HG03354 (cell line): Measurements from ENCODE around the gene PDE4D.
A peak's percentile ranks its signal among the peaks of the same experiment; 100 is the strongest.
"Not testable (repeated sequence)": the region's sequence is repeated elsewhere in the genome, so short reads cannot be mapped to it uniquely, and the experiment has no call there.

Experiments
- ATAC-seq: cut with Tn5 transposase; IDR thresholded peaks from one replicate; pipeline ENCODE4 v1.9.1; 2021; ENCODE audit warnings: mild to moderate bottlenecking; ENCODE audit not compliant: unreplicated experiment, poor library complexity, severe bottlenecking

The PDE4D gene

GRCh38 chr5:59673438-59674058, 220.0 kb downstream of the PDE4D start:
- ATAC-seq: no peak

GRCh38 chr5:59666440-59667068, 227.0 kb downstream of the PDE4D start:
- no peak for ATAC-seq

- not testable (repeated sequence) for ATAC-seq
Measured at GRCh38 chr5:59665832-59666203, 227.7 kb downstream of the PDE4D start.

- ATAC-seq: no peak
Measured at GRCh38 chr5:59665086-59665831, 228.3 kb downstream of the PDE4D start.

- peak; percentile 59 for ATAC-seq
Measured at GRCh38 chr5:59661954-59662615, 231.4 kb downstream of the PDE4D start.

- ATAC-seq: no peak
Measured at GRCh38 chr5:59661311-59661710, 232.2 kb downstream of the PDE4D start.

- ATAC-seq: peak; percentile 53
Measured at GRCh38 chr5:59660737-59661136, 232.8 kb downstream of the PDE4D start.

- no peak for ATAC-seq
Measured at GRCh38 chr5:59656351-59657254, 236.9 kb downstream of the PDE4D start.

- ATAC-seq: no peak
Measured at GRCh38 chr5:59655693-59656309, 237.7 kb downstream of the PDE4D start.

GRCh38 chr5:59654691-59655090, 238.8 kb downstream of the PDE4D start:
- ATAC-seq: no peak

GRCh38 chr5:59652449-59652848, 241.1 kb downstream of the PDE4D start:
- ATAC-seq: no peak

GRCh38 chr5:59648949-59649921, 244.3 kb downstream of the PDE4D start:
- ATAC-seq: no peak

- ATAC-seq: no peak
Measured at GRCh38 chr5:59648038-59648831, 245.3 kb downstream of the PDE4D start.

- ATAC-seq: peak; percentile 55
Measured at GRCh38 chr5:59645380-59645779, 248.1 kb downstream of the PDE4D start.

GRCh38 chr5:59640411-59640810, 253.1 kb downstream of the PDE4D start:
- no peak for ATAC-seq

- ATAC-seq: no peak
Measured at GRCh38 chr5:59637884-59638580, 255.5 kb downstream of the PDE4D start.

GRCh38 chr5:59629561-59629960, 264.0 kb downstream of the PDE4D start:
- ATAC-seq: no peak
